Measurements from ENCODE around the gene TMEM209.

- TF ChIP-seq EZH2 (IDR thresholded peaks at IDR 0.05; ENCODE audit: borderline replicate concordance, low read length), result no peak
- no peak for TF ChIP-seq CTCF (IDR thresholded peaks at IDR 0.05; ENCODE audit: low read length)
Observed at GRCh38 chr7:130227883-130228575, 22.8 kb upstream of the TMEM209 start.
